Measurements from ENCODE around the gene MMP3. TPM values are rescaled to one million over a fixed set of nuclear protein-coding genes. Genes with fewer than 3 reads are reported as not detected.

MMP3 gene
- total RNA-seq, 3 donors from 2014 or later = not detected

DNA sequence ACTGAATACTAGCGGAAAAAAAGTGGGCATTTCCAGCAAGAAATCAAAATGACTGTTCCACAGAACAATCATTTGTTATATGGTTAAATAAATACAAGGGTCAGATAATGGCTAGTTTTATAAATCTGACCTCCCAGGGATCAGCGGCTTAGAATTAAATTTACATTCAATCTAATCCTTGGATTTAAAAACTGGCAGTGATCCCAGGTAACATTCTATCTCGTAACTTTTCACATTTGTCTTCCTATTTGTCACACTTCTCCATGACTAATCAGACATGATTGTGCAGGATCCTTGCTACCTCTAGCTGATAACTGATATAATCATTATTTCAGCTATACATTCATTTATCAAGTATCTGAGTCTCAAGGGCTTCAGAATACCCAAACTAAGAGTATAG is 2.9 kb upstream of the MMP3 start:
- Mint-ChIP-seq H3K4me3 (no peak overlapping the region), H3K9me3 (no peaks in the 10 kb centered on the region), H3K4me1 (ENCODE audit: low read depth) (no peaks in the 10 kb centered on the region), H3K36me3 (ENCODE audit: insufficient read depth) (no peaks in the 10 kb centered on the region), H3K27me3 (ENCODE audit: low read depth) (peaks cover 5% of the 10 kb centered on the region)
- DNase-seq = no peak
- no peak for ATAC-seq

DNA sequence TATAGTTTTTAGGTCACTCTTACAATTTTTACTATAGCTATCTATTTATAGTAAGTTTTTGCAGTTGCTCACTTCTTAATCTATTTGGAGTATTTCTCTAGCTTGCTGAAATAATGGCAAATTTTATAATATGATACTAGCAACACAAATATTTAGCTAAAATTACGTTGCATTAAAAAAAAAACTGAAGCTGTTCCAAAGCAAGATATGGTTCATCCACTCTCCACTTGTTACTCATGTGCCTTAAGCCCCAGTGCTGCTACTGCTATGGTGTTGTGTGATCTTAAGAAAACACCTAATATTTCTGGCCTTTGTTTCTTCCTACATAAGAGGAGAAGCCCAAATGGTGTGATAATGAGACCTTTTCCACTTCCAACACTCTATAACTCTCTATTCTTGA is 479 bp downstream of the MMP3 start:
- ATAC-seq = no peak
- no peaks in the 10 kb centered on the region for H3K9me3 Mint-ChIP-seq
- no peaks in the 10 kb centered on the region for H3K4me1 Mint-ChIP-seq (ENCODE audit: low read depth)
- no peak overlapping the region for H3K4me3 Mint-ChIP-seq
- DNase-seq = no peak
- no peaks in the 10 kb centered on the region for H3K27me3 Mint-ChIP-seq (ENCODE audit: low read depth)
- H3K36me3 Mint-ChIP-seq (ENCODE audit: insufficient read depth) = no peaks in the 10 kb centered on the region

- ATAC-seq (no peak), DNase-seq (no peak)
- Mint-ChIP-seq H3K36me3 (ENCODE audit: insufficient read depth) (no peaks in the 10 kb centered on the region), H3K4me3 (no peak overlapping the region), H3K4me1 (ENCODE audit: low read depth) (no peaks in the 10 kb centered on the region), H3K27me3 (ENCODE audit: low read depth) (no peaks in the 10 kb centered on the region), H3K9me3 (no peaks in the 10 kb centered on the region)
Measured at GRCh38 chr11:102840018-102840417, 3.4 kb downstream of the MMP3 start.

- Mint-ChIP-seq H3K27me3 (ENCODE audit: low read depth) (peaks cover 2% of the 10 kb centered on the region), H3K4me3 (no peak overlapping the region), H3K9me3 (no peaks in the 10 kb centered on the region), H3K4me1 (ENCODE audit: low read depth) (no peaks in the 10 kb centered on the region), H3K36me3 (ENCODE audit: insufficient read depth) (no peaks in the 10 kb centered on the region)
- DNase-seq (no peak), ATAC-seq (no peak)
Measured at GRCh38 chr11:102837646-102838045, 5.8 kb downstream of the MMP3 start.

DNA sequence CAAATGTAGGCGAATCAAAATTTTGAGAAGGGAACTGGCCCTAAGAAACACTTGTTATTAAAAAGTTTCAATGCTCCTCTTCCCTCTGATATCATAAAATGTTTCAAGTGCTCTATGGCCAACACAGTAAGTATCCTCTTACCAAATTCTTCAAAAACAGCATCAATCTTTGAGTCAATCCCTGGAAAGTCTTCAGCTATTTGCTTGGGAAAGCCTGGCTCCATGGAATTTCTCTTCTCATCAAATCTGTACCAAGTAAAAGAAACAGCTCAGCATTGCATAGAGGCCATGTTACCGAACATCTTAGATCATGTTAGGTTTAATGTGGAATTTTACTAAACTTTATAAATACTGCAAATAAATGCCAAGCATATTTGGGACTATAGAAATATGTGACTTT is 6.3 kb downstream of the MMP3 start:
- Mint-ChIP-seq H3K27me3 (ENCODE audit: low read depth) (peaks cover 5% of the 10 kb centered on the region), H3K4me3 (no peak overlapping the region), H3K4me1 (ENCODE audit: low read depth) (no peaks in the 10 kb centered on the region), H3K36me3 (ENCODE audit: insufficient read depth) (no peaks in the 10 kb centered on the region), H3K9me3 (no peaks in the 10 kb centered on the region)
- no peak for DNase-seq
- no peak for ATAC-seq

GRCh38 chr11:102836290-102836875 is 7.0 kb downstream of the MMP3 start:
- Mint-ChIP-seq H3K9me3 (no peaks in the 10 kb centered on the region), H3K4me1 (ENCODE audit: low read depth) (no peaks in the 10 kb centered on the region), H3K36me3 (ENCODE audit: insufficient read depth) (no peaks in the 10 kb centered on the region), H3K27me3 (ENCODE audit: low read depth) (peaks cover 11% of the 10 kb centered on the region), H3K4me3 (no peak overlapping the region)
- no peak for DNase-seq
- ATAC-seq = no peak

DNA sequence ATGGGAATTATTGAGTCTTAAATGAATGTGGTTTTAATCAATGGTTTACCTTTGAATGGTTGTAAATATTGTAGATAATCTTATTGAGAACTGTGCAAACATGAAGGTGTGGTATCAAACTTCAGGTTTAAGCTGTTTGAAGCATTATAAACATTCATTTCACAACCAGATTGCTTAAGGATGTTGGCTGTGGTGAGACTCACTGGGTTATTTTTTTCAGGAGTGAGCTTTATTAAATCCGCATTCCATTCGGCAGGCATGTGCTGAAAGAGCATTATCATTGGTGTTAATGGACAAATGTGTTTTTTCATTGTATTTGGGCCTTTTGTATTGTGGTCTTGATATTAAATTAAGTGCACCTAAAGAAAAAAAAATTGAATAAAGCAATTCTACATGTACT is 9.7 kb downstream of the MMP3 start:
- Mint-ChIP-seq H3K4me1 (ENCODE audit: low read depth) (no peaks in the 10 kb centered on the region), H3K4me3 (no peak overlapping the region), H3K9me3 (no peaks in the 10 kb centered on the region), H3K27me3 (ENCODE audit: low read depth) (peaks cover 20% of the 10 kb centered on the region), H3K36me3 (ENCODE audit: insufficient read depth) (no peaks in the 10 kb centered on the region)
- DNase-seq (no peak), ATAC-seq (no peak)

- DNase-seq (no peak), ATAC-seq (no peak)
- H3K4me3 Mint-ChIP-seq = no peak overlapping the region
- H3K4me1 Mint-ChIP-seq (ENCODE audit: low read depth) = no peaks in the 10 kb centered on the region
- no peaks in the 10 kb centered on the region for H3K9me3 Mint-ChIP-seq
- no peaks in the 10 kb centered on the region for H3K36me3 Mint-ChIP-seq (ENCODE audit: insufficient read depth)
- H3K27me3 Mint-ChIP-seq (ENCODE audit: low read depth) = peaks cover 20% of the 10 kb centered on the region
Measured at GRCh38 chr11:102832612-102833011, 10.8 kb downstream of the MMP3 start.

DNA sequence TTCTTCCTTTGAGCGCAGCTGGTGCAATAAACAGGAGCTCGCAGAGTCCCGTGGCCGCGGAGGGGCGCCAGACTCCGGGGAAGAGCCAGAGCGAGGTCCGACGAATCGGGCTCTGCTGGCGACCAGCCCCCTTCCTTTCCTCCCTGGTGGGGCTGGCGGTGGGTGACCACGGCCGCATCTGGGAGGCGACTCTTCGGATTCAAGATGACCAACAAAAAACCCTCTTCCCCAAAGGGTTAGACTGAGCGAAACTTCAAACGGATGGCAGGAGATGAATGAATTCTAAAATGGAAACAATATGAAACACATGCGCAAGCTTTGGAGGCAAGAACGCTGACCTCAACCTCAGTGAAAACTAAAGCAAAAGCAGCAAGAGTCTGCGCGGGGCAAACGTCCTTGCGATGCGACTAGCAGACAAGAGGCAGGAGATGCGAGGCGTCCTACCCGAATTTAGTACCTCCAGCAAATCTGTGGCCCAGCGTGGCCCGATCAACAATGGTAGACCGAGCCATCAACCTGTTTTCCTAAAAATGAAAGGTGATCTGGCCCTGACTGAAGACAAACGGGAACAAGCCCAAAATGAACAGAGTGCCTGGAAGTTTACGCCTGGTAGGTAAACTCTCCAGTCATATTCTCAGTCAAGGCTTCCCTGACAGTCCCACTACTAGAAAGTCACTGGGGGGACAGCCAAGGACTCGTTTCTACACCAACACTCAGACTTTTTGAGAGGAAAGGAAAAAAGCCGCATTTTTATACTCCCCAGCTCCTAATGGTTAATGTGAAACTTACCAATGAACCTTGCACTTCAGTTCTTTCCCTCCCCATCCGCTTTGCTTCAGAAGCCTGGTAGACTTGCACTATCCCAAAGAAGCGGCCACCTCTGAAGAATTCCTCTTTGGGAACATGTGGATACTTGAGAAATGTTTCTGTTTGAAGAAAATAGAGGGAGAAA is 11.6 kb downstream of the MMP3 start:
- no peak for DNase-seq
- Mint-ChIP-seq H3K4me3 (no peak overlapping the region), H3K4me1 (ENCODE audit: low read depth) (no peaks in the 10 kb centered on the region), H3K36me3 (ENCODE audit: insufficient read depth) (no peaks in the 10 kb centered on the region), H3K27me3 (ENCODE audit: low read depth) (peaks cover 20% of the 10 kb centered on the region), H3K9me3 (no peaks in the 10 kb centered on the region)
- ATAC-seq = no peak

DNA sequence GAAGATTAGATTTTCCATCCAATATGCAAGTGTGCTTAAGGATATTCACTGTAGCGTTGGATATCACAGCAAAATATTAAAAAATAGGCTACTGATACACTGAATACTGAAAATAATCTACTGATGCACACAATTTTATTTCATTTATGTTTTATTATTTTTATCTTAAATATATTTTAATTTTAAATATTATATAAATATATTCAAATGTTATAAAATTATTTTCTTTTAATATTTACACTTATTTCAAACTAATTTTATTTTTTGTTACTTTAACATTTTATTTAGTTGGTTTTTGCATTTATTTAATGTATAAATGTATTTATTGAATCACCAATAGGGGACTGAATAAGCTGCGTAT is 12.3 kb downstream of the MMP3 start:
- ATAC-seq (no peak), DNase-seq (no peak)
- no peak overlapping the region for H3K4me3 Mint-ChIP-seq
- peaks cover 22% of the 10 kb centered on the region for H3K27me3 Mint-ChIP-seq (ENCODE audit: low read depth)
- H3K9me3 Mint-ChIP-seq = no peaks in the 10 kb centered on the region
- no peaks in the 10 kb centered on the region for H3K36me3 Mint-ChIP-seq (ENCODE audit: insufficient read depth)
- H3K4me1 Mint-ChIP-seq (ENCODE audit: low read depth) = no peaks in the 10 kb centered on the region

DNA sequence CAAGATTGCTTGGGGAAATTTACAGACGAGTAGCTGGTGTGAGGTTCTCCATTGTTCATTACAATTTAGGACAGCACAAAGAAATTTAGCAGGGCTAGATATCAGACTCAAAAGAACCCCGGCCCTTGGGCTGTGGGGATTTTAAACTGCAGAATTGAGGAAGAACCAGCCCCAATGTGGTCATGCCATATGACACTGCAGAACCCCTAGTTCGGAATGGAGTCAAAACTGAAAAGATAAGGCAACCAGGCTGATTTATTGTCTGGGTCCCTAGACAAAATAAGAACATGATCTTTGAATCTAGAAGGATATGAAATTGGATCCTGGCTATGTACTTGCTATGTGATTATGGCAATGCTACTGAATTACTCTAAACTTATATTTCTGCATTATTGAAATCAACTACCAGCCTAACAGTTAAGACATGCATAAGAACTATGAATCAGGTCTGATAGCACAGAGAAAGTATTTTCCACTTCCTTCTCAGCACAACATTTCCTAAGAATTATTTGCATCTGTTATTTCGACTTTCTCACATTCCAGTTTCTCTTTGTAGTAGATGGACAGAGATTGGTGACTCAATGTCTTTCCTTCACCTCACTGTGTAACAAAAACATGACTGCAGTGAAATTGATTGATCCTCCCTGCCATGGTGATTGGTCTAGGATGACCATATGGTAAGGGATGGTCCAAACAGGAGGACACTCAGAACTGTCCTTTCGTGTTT is 13.2 kb downstream of the MMP3 start:
- ATAC-seq (no peak), DNase-seq (no peak)
- Mint-ChIP-seq H3K36me3 (ENCODE audit: insufficient read depth) (no peaks in the 10 kb centered on the region), H3K27me3 (ENCODE audit: low read depth) (peaks cover 22% of the 10 kb centered on the region), H3K4me3 (no peak overlapping the region), H3K4me1 (ENCODE audit: low read depth) (no peaks in the 10 kb centered on the region), H3K9me3 (no peaks in the 10 kb centered on the region)

GRCh38 chr11:102829316-102830000 is 14.0 kb downstream of the MMP3 start:
- no peak for DNase-seq
- Mint-ChIP-seq H3K4me1 (ENCODE audit: low read depth) (no peaks in the 10 kb centered on the region), H3K9me3 (no peaks in the 10 kb centered on the region), H3K27me3 (ENCODE audit: low read depth) (peaks cover 20% of the 10 kb centered on the region), H3K36me3 (ENCODE audit: insufficient read depth) (no peaks in the 10 kb centered on the region), H3K4me3 (no peak overlapping the region)
- ATAC-seq = no peak

DNA sequence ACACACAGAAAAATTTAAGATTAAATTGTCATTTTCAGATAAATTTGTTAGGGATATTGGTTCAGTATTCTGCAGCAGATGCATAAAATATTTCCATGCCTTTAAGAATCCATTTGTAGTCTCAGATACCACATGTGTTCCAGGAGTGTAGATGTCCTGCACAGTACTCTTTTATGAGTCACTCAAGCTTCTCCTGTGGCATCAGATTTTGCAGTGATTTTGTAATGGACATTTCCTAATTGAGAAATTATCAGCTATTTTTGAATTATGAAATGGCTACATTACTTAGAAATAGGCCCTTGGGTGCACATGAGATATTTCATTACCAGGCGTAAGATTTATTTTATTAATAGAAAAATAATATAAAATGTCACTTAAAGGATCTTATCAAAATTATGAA is 18.9 kb downstream of the MMP3 start:
- no peaks in the 10 kb centered on the region for H3K4me1 Mint-ChIP-seq (ENCODE audit: low read depth)
- no peaks in the 10 kb centered on the region for H3K36me3 Mint-ChIP-seq (ENCODE audit: insufficient read depth)
- H3K9me3 Mint-ChIP-seq = no peaks in the 10 kb centered on the region
- DNase-seq (no peak), ATAC-seq (no peak)
- H3K27me3 Mint-ChIP-seq (ENCODE audit: low read depth) = peaks cover 8% of the 10 kb centered on the region
- H3K4me3 Mint-ChIP-seq = no peak overlapping the region

GRCh38 chr11:102819491-102819890 is 23.9 kb downstream of the MMP3 start:
- no peak for ATAC-seq
- Mint-ChIP-seq H3K9me3 (peaks cover 5% of the 10 kb centered on the region), H3K36me3 (ENCODE audit: insufficient read depth) (no peaks in the 10 kb centered on the region), H3K27me3 (ENCODE audit: low read depth) (peaks cover 3% of the 10 kb centered on the region), H3K4me1 (ENCODE audit: low read depth) (no peaks in the 10 kb centered on the region), H3K4me3 (no peak overlapping the region)
- DNase-seq = no peak

All from activated T-cell treated with anti-CD3 and anti-CD28 coated beads, Interleukin-2, amount 50 U/mL, for 4 hours (primary cell).